Measurements from ENCODE around the gene EPHA2.
A peak's percentile ranks its signal among the peaks of the same experiment; 100 is the strongest.
"Not testable (repeated sequence)": the region's sequence is repeated elsewhere in the genome, so short reads cannot be mapped to it uniquely, and the experiment has no call there.

Gene EPHA2

GRCh38 chr1:16112596-16113555 lies 43.0 kb downstream of the EPHA2 start:
- H3K9me3 Mint-ChIP-seq, result peaks cover 3 to 9% of the 10 kb centered on the region in 2 donors
- no peak overlapping the region for H3K27ac Mint-ChIP-seq
- peaks cover 3 to 4% of the 10 kb centered on the region in 2 donors for H3K36me3 Mint-ChIP-seq
- DNase-seq (no peak), ATAC-seq (replicated peaks) (no peak)
- no peaks in the 10 kb centered on the region for H3K4me1 Mint-ChIP-seq
- no peak overlapping the region for H3K4me3 Mint-ChIP-seq
- H3K27me3 Mint-ChIP-seq, result peaks cover 32 to 40% of the 10 kb centered on the region in 2 donors

DNA sequence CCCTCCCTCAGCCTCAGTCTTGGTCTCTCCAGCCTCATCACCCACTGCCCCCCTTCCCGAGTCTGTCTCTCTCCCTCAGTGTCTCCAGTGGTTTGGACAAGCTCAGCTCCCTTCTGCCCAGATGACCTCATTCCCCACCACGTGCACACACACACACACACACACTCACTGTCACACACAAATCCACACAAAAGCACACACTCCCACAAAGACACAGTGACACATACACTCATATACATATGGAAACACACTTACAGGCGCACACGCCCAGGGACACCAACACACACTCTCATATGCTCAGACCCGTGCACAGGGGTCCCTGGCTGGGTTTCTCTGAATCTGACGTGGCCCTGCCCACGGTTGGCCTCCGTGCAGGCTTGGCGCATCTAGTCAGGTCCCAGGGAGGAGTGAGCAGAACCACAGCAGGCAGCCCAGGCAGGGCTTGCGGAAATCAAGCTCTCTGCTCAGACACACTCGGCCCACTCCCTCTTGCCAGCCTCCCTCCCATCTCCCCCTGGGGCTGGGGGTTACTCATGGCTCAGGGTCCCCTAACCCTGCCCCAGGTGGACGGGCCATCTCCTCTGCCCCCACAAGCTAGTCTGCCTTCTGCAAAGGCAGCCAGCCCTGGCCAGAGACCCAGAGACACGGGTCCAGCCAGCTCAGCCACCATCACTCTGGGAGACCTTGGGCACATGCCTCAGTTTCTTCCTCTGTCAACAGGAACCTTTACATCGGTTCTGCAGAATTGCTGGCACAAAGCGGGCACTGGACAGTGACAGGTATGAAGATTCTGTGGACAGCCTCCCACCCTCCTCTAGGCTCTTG lies 43.9 kb downstream of the EPHA2 start:
- H3K4me1 Mint-ChIP-seq, result no peaks in the 10 kb centered on the region
- H3K36me3 Mint-ChIP-seq, result peaks cover 3 to 4% of the 10 kb centered on the region in 2 donors
- ATAC-seq (replicated peaks) (no peak), DNase-seq (no peak)
- H3K27ac Mint-ChIP-seq, result no peak overlapping the region
- H3K9me3 Mint-ChIP-seq, result peaks cover 5 to 13% of the 10 kb centered on the region in 2 donors
- H3K4me3 Mint-ChIP-seq, result no peak overlapping the region
- peaks cover 32 to 49% of the 10 kb centered on the region in 2 donors for H3K27me3 Mint-ChIP-seq

GRCh38 chr1:16110884-16111283 lies 45.0 kb downstream of the EPHA2 start:
- peaks cover 31 to 60% of the 10 kb centered on the region in 2 donors for H3K27me3 Mint-ChIP-seq
- ATAC-seq (replicated peaks) (no peak), DNase-seq (no peak)
- no peaks in the 10 kb centered on the region for H3K4me1 Mint-ChIP-seq
- H3K27ac Mint-ChIP-seq, result no peak overlapping the region
- H3K36me3 Mint-ChIP-seq, result peaks cover 3 to 4% of the 10 kb centered on the region in 2 donors
- no peak overlapping the region for H3K4me3 Mint-ChIP-seq
- peaks cover 8 to 17% of the 10 kb centered on the region in 2 donors for H3K9me3 Mint-ChIP-seq

DNA sequence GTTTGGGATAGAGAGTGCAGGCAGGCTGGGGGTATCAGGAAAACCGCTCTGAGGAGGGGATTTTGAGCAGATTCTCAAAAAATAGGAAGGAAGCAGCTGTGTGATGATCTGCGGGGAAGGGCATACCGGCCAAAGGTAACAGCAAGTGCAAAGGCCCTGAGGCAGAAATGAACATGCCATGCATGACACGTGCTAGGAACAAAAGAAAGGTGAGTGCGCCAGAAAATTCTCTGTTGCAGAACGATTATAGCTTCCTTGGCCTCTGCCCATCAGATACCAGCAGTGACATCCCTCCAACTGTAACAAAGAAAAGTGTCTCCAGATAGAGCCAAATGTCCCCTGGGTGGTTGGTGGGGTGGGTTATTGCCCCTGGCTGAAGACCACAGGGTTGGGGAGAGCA lies 45.4 kb downstream of the EPHA2 start:
- Mint-ChIP-seq H3K27ac (no peak overlapping the region), H3K9me3 (peaks cover 8 to 17% of the 10 kb centered on the region in 2 donors), H3K4me1 (no peaks in the 10 kb centered on the region), H3K36me3 (peaks cover 3 to 4% of the 10 kb centered on the region in 2 donors), H3K4me3 (no peak overlapping the region), H3K27me3 (peaks cover 31 to 61% of the 10 kb centered on the region in 2 donors)
- ATAC-seq (replicated peaks) (no peak), DNase-seq (no peak)

DNA sequence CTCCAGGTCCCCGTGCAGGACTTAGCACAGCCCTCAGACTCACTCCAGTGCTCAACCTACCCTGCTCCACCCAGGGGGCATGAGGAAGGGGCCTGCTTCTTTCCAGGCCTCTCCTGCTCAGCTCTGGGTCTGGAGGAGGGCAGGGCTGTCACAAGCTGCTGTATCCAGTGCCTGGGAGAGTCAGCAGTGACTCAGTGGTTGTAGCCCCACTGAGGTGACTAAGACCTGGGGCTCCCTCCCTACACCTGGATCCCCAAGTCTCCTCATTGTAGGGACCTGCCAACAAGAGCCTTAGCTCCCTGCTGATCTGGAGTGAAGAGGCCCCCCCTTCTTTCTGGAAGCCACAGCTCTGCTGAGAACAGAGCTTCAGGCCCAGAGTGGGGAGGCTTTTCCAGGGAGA lies 46.3 kb downstream of the EPHA2 start:
- Mint-ChIP-seq H3K4me1 (no peaks in the 10 kb centered on the region), H3K4me3 (no peak overlapping the region), H3K27ac (no peak overlapping the region), H3K36me3 (peaks cover 3 to 4% of the 10 kb centered on the region in 2 donors), H3K27me3 (peaks cover 31 to 61% of the 10 kb centered on the region in 2 donors), H3K9me3 (peaks cover 8 to 17% of the 10 kb centered on the region in 2 donors)
- DNase-seq (no peak), ATAC-seq (replicated peaks) (no peak)

- not testable (repeated sequence) for H3K36me3 Mint-ChIP-seq; H3K27ac Mint-ChIP-seq; H3K4me3 Mint-ChIP-seq; H3K4me1 Mint-ChIP-seq; ATAC-seq (replicated peaks); DNase-seq
- Mint-ChIP-seq H3K27me3 (peaks cover 22 to 45% of the 10 kb centered on the region in 2 donors), H3K9me3 (peaks cover 8 to 19% of the 10 kb centered on the region in 2 donors)
These were observed 48.8 kb downstream of the EPHA2 start for GRCh38 chr1:16107039-16107438.

GRCh38 chr1:16101623-16102022 lies 54.2 kb downstream of the EPHA2 start:
- H3K9me3 Mint-ChIP-seq, result peaks cover 3 to 6% of the 10 kb centered on the region in 2 donors
- DNase-seq (no peak), ATAC-seq (replicated peaks) (no peak)
- H3K4me1 Mint-ChIP-seq, result no peaks in the 10 kb centered on the region
- H3K4me3 Mint-ChIP-seq, result no peak overlapping the region
- no peaks in the 10 kb centered on the region for H3K36me3 Mint-ChIP-seq
- peaks cover 12 to 19% of the 10 kb centered on the region in 2 donors for H3K27me3 Mint-ChIP-seq
- no peak overlapping the region for H3K27ac Mint-ChIP-seq

GRCh38 chr1:16099412-16099811 lies 56.5 kb downstream of the EPHA2 start:
- H3K9me3 Mint-ChIP-seq, result peaks cover 0 to 3% of the 10 kb centered on the region in 2 donors
- no peaks in the 10 kb centered on the region for H3K4me1 Mint-ChIP-seq
- H3K4me3 Mint-ChIP-seq, result no peak overlapping the region
- peaks cover 25 to 31% of the 10 kb centered on the region in 2 donors for H3K27me3 Mint-ChIP-seq
- ATAC-seq (replicated peaks) (no peak), DNase-seq (no peak)
- H3K36me3 Mint-ChIP-seq, result no peaks in the 10 kb centered on the region
- no peak overlapping the region for H3K27ac Mint-ChIP-seq

DNA sequence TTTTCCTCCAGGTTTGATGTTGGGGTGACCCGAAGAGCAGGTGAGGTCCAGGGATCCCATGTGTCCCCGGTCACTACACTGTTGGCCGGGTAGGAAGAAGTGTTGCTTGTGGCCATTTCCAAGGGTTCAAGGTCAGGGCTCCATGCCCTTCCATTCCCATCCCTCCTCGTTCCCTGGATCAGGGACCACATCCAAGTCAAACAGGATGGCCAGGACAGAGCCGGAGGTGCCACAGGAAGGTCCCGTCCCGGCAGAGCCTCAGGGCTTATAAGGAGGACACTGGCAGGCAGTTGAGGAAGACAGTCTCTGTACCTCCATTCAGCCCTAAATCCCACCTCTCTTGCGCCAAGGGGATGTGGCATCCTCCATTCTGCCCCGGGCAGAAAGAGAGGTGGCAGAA lies 60.4 kb downstream of the EPHA2 start:
- Mint-ChIP-seq H3K4me1 (peaks cover 0 to under 1% of the 10 kb centered on the region in 2 donors), H3K27me3 (peaks cover 35 to 39% of the 10 kb centered on the region in 2 donors), H3K9me3 (no peaks in the 10 kb centered on the region), H3K27ac (no peak overlapping the region), H3K36me3 (no peaks in the 10 kb centered on the region), H3K4me3 (no peak overlapping the region)
- DNase-seq, result no peak
- no peak for ATAC-seq (replicated peaks)

DNA sequence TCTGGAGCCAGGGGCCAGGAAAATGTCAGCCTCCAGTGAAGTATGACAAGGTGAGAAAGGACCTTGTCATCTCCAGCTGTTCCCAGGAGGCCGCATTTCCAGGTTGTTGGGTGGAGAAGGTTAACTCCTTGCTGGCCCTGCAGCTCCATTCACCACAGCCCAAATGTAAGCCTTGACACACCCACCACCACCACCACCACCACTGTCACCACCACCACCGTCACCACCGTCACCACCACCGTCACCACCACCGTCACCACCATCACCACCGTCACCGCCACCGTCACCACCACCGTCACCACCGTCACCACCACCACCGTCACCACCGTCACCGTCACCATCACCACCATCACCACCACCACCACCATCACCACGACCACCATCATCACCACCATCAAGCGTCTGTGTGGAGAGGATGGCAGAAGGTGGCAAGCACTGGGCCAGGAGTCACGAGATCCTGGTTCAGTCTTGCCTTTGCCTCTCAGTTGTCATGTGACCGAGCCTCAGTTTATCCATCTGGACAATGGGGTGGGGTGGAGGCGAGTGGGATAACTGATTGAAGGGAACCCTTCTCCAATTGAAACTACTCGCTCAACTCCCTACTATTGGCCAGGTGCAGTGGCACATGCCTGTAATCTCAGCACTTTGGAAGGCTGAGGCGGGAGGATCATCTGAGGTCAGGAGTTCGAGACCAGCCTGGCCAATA lies 61.3 kb downstream of the EPHA2 start:
- ATAC-seq (replicated peaks) (no peak), DNase-seq (no peak)
- Mint-ChIP-seq H3K4me1 (peaks cover 0 to 7% of the 10 kb centered on the region in 2 donors), H3K27me3 (peaks cover 32 to 35% of the 10 kb centered on the region in 2 donors), H3K27ac (no peak overlapping the region), H3K9me3 (no peaks in the 10 kb centered on the region), H3K36me3 (no peaks in the 10 kb centered on the region), H3K4me3 (no peak overlapping the region)

DNA sequence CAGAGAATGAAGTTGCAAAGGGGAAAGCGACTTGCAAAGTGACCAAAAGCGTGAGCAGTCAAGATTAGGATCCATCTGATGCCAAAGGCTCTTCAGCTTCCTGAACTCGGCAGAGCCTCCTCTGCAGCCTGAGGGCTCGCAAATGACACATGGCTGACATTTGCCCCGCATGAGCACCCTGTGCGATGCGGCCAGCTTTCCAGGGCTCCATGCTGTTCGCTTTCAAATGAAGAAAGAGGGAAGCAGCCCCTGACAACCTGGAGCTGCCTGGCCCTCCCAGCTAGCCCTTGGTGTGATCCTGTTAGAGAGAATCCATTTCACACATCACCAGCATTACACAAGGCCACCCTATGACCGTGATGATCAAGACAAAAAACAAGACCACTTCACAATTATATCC lies 62.3 kb downstream of the EPHA2 start:
- peaks cover 3 to 16% of the 10 kb centered on the region in 2 donors for H3K4me1 Mint-ChIP-seq
- no peaks in the 10 kb centered on the region for H3K36me3 Mint-ChIP-seq
- ATAC-seq (replicated peaks) (no peak), DNase-seq (no peak)
- H3K4me3 Mint-ChIP-seq, result no peak overlapping the region
- H3K9me3 Mint-ChIP-seq, result no peaks in the 10 kb centered on the region
- H3K27ac Mint-ChIP-seq, result no peak overlapping the region
- peaks cover 42 to 45% of the 10 kb centered on the region in 2 donors for H3K27me3 Mint-ChIP-seq

- H3K27ac Mint-ChIP-seq, result no peak overlapping the region
- no peak overlapping the region for H3K4me3 Mint-ChIP-seq
- no peak for ATAC-seq (replicated peaks)
These were observed 62.9 kb downstream of the EPHA2 start for GRCh38 chr1:16092923-16093511.

GRCh38 chr1:16092097-16092922 lies 63.6 kb downstream of the EPHA2 start:
- H3K27ac Mint-ChIP-seq, result peak overlapping the region; percentile 4
- no peaks in the 10 kb centered on the region for H3K36me3 Mint-ChIP-seq
- no peaks in the 10 kb centered on the region for H3K9me3 Mint-ChIP-seq
- peaks cover 47 to 51% of the 10 kb centered on the region in 2 donors for H3K27me3 Mint-ChIP-seq
- no peak overlapping the region for H3K4me3 Mint-ChIP-seq
- no peak for DNase-seq
- ATAC-seq (replicated peaks), result no peak
- H3K4me1 Mint-ChIP-seq, result peaks cover 8 to 21% of the 10 kb centered on the region in 2 donors

More at GRCh38 chr1:16092923-16093511, 62.9 kb downstream of the EPHA2 start:
- Mint-ChIP-seq H3K27me3 (peaks cover 45 to 47% of the 10 kb centered on the region in 2 donors), H3K9me3 (no peaks in the 10 kb centered on the region), H3K4me1 (peaks cover 6 to 21% of the 10 kb centered on the region in 2 donors), H3K36me3 (no peaks in the 10 kb centered on the region)
- no peak for DNase-seq
